SU-DHL-6 (cell line): ENCODE measurements around the gene CEP55.

Source experiments
- H2AFZ ChIP-seq: fragments of 200-600 bp; sonication (generic); 2 replicates; pipeline ENCODE4 v1.6.1; 2014; ENCODE audit warnings: low read depth, mild to moderate bottlenecking, moderate library complexity, mixed read lengths, antibody characterized with exemption, low read length; ENCODE audit not compliant: severe bottlenecking
- H3F3A ChIP-seq: fragments of 200-600 bp; shearing (Covaris generic); 2 replicates; pipeline ENCODE4 v1.6.0; 2016; ENCODE audit warnings: antibody characterized with exemption, mild to moderate bottlenecking; ENCODE audit not compliant: insufficient read depth
- H3K27ac ChIP-seq: fragments of 200-600 bp; sonication (generic); 2 replicates; pipeline ENCODE4 v1.5.1; 2016; ENCODE audit warnings: low read depth, mild to moderate bottlenecking, low read length, moderate library complexity, mixed read lengths
- H3K27me3 ChIP-seq: fragments of 200-600 bp; sonication (generic), shearing (Covaris generic); 2 replicates; pipeline ENCODE4 v1.6.0; 2014; ENCODE audit warnings: mild to moderate bottlenecking, low read length
- H3K36me3 ChIP-seq: fragments of 200-600 bp; sonication (generic); 2 replicates; pipeline ENCODE4 v1.6.1; 2014; ENCODE audit warnings: mild to moderate bottlenecking, low read length, mixed read lengths
- H3K4me2 ChIP-seq: fragments of 300-600, 200-600 bp; shearing (Covaris generic), sonication (generic); 2 replicates; pipeline ENCODE4 v1.6.0; 2014; ENCODE audit warnings: low read length, low read depth, mild to moderate bottlenecking; ENCODE audit not compliant: poor library complexity, severe bottlenecking
- H3K4me3 ChIP-seq: fragments of 200-600 bp; sonication (generic); 2 replicates; pipeline ENCODE4 v1.5.1; 2014; ENCODE audit warnings: antibody characterized with exemption, low read length, mild to moderate bottlenecking, mixed read lengths; ENCODE audit not compliant: insufficient read depth, poor library complexity, severe bottlenecking
- H3K79me2 ChIP-seq: fragments of 200-600 bp; sonication (generic); 2 replicates; pipeline ENCODE4 v1.6.1; 2014; ENCODE audit warnings: mild to moderate bottlenecking, low read length, moderate library complexity; ENCODE audit not compliant: insufficient read depth
- H3K9ac ChIP-seq: fragments of 200-600 bp; sonication (generic); 2 replicates; pipeline ENCODE4 v1.7.0; 2014; ENCODE audit warnings: mild to moderate bottlenecking, low read length
- H3K9me2 ChIP-seq: fragments of 200-600 bp; sonication (generic); replicated peaks from 2 replicates; pipeline ENCODE4 v1.6.1; 2014; ENCODE audit warnings: low read length; ENCODE audit not compliant: insufficient read depth
- H3K9me3 ChIP-seq: fragments of 200-600 bp; sonication (generic); 2 replicates; pipeline ENCODE4 v1.6.1; 2014; ENCODE audit warnings: low read length, mixed read lengths; ENCODE audit not compliant: insufficient read depth
- H4K20me1 ChIP-seq: fragments of 200-600 bp; sonication (generic); 2 replicates; pipeline ENCODE4 v1.6.1; 2014; ENCODE audit warnings: low read depth, mild to moderate bottlenecking, antibody characterized with exemption, low read length, moderate library complexity, mixed read lengths
- CTCF ChIP-seq: fragments of 200-600 bp; sonication (generic); IDR thresholded peaks from one replicate; pipeline ENCODE4 v1.5.1; 2017; ENCODE audit warnings: antibody characterized with exemption, mild to moderate bottlenecking, low read length, moderate library complexity; ENCODE audit not compliant: insufficient read depth, poor library complexity, severe bottlenecking
- EZH2phosphoT487 ChIP-seq: fragments of 200-600 bp; sonication (generic), shearing (Covaris generic); conservative IDR thresholded peaks from 2 replicates; pipeline ENCODE4 v1.6.1; 2018; ENCODE audit warnings: mild to moderate bottlenecking, antibody characterized with exemption, low read length, moderate library complexity, mixed read lengths

CEP55 gene

GRCh38 chr10:93462371-93462770 lies 34.0 kb upstream of the CEP55 start:
- Histone ChIP-seq H3K9me3 (no peaks in the 10 kb centered on the region), H3K4me3 (no peak overlapping the region), H3F3A (no peaks in the 10 kb centered on the region), H3K79me2 (no peaks in the 10 kb centered on the region), H2AFZ (no peak overlapping the region), H3K27me3 (no peaks in the 10 kb centered on the region), H3K27ac (no peak overlapping the region), H3K36me3 (no peaks in the 10 kb centered on the region), H3K9me2 (no peaks in the 10 kb centered on the region), H3K4me2 (no peak overlapping the region), H4K20me1 (no peaks in the 10 kb centered on the region), H3K9ac (no peak overlapping the region)
- TF ChIP-seq EZH2phosphoT487 (no peak), CTCF (no peak)

- no peaks in the 10 kb centered on the region for H3K36me3 ChIP-seq
- H3K4me2 ChIP-seq = no peak overlapping the region
- no peaks in the 10 kb centered on the region for H4K20me1 ChIP-seq
- H3F3A ChIP-seq = no peaks in the 10 kb centered on the region
- no peaks in the 10 kb centered on the region for H3K9me2 ChIP-seq
- no peaks in the 10 kb centered on the region for H3K27me3 ChIP-seq
- no peak for TF ChIP-seq CTCF
- no peak for TF ChIP-seq EZH2phosphoT487
- no peaks in the 10 kb centered on the region for H3K79me2 ChIP-seq
- no peak overlapping the region for H3K27ac ChIP-seq
- no peak overlapping the region for H3K9ac ChIP-seq
- H2AFZ ChIP-seq = no peak overlapping the region
- no peak overlapping the region for H3K4me3 ChIP-seq
- no peaks in the 10 kb centered on the region for H3K9me3 ChIP-seq
Measured at GRCh38 chr10:93462881-93463280, 33.5 kb upstream of the CEP55 start.

- Histone ChIP-seq H4K20me1 (no peaks in the 10 kb centered on the region), H3K79me2 (no peaks in the 10 kb centered on the region)
Measured at GRCh38 chr10:93463723-93464476, 32.5 kb upstream of the CEP55 start.

More at GRCh38 chr10:93463723-93464476, 32.5 kb upstream of the CEP55 start:
- no peak overlapping the region for H3K27ac ChIP-seq
- no peaks in the 10 kb centered on the region for H3K9me2 ChIP-seq
- H2AFZ ChIP-seq = no peak overlapping the region
- H3F3A ChIP-seq = no peaks in the 10 kb centered on the region
- no peak overlapping the region for H3K9ac ChIP-seq
- no peaks in the 10 kb centered on the region for H3K36me3 ChIP-seq
- H3K9me3 ChIP-seq = no peaks in the 10 kb centered on the region
- H3K4me3 ChIP-seq = no peak overlapping the region
- TF ChIP-seq CTCF (no peak), EZH2phosphoT487 (no peak)
- H3K27me3 ChIP-seq = no peaks in the 10 kb centered on the region
- no peak overlapping the region for H3K4me2 ChIP-seq
